ENCODE measurements around the gene VPS25.

- TF ChIP-seq, protein P1, sequence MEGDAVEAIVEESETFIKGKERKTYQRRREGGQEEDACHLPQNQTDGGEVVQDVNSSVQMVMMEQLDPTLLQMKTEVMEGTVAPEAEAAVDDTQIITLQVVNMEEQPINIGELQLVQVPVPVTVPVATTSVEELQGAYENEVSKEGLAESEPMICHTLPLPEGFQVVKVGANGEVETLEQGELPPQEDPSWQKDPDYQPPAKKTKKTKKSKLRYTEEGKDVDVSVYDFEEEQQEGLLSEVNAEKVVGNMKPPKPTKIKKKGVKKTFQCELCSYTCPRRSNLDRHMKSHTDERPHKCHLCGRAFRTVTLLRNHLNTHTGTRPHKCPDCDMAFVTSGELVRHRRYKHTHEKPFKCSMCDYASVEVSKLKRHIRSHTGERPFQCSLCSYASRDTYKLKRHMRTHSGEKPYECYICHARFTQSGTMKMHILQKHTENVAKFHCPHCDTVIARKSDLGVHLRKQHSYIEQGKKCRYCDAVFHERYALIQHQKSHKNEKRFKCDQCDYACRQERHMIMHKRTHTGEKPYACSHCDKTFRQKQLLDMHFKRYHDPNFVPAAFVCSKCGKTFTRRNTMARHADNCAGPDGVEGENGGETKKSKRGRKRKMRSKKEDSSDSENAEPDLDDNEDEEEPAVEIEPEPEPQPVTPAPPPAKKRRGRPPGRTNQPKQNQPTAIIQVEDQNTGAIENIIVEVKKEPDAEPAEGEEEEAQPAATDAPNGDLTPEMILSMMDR (IDR thresholded peaks at IDR 0.05), result no peak
- TF ChIP-seq POLR2AphosphoS5 (IDR thresholded peaks at IDR 0.05) (no peak), EP300 (IDR thresholded peaks at IDR 0.05) (no peak)
Measured at GRCh38 chr17:42779304-42779935, 6.2 kb downstream of the VPS25 start.
